ENCODE data around the gene CYP2R1.

DNA sequence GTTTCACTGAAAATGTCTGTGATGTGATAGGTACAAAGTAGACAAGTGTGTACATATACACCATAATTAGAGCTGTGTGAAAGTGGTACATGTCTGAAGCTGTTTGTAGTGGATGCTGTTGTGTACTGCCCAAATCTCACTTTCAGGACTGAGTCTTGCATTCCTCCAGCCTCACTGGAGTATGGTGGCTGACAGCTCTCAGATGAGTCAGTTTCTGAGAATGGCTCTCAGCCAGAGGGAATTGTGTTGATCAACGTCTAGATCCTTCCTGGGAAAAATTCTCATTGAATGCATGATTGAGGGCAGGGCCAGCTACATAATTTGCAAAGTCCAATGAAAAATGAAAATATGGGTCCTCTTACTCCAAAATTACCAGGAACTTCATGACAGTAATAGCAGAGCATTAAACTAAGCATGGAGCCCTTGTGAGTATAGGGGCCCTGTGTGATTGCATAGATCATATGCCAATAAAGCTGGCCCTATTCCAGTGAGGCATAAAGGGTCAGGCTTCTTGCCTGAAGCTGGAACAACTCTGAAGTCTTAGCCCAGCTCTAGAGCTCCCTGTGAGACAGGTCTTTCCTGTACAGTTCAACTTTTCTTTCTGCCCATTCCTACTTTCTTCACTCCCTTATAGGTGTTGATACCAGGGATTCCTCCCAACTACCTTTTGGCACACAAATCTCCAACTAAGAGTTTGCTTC, 10.8 kb upstream of the CYP2R1 start:
- no peak for TF ChIP-seq POLR2A (IDR thresholded peaks at IDR 0.05)
- TF ChIP-seq, protein P1, sequence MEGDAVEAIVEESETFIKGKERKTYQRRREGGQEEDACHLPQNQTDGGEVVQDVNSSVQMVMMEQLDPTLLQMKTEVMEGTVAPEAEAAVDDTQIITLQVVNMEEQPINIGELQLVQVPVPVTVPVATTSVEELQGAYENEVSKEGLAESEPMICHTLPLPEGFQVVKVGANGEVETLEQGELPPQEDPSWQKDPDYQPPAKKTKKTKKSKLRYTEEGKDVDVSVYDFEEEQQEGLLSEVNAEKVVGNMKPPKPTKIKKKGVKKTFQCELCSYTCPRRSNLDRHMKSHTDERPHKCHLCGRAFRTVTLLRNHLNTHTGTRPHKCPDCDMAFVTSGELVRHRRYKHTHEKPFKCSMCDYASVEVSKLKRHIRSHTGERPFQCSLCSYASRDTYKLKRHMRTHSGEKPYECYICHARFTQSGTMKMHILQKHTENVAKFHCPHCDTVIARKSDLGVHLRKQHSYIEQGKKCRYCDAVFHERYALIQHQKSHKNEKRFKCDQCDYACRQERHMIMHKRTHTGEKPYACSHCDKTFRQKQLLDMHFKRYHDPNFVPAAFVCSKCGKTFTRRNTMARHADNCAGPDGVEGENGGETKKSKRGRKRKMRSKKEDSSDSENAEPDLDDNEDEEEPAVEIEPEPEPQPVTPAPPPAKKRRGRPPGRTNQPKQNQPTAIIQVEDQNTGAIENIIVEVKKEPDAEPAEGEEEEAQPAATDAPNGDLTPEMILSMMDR (IDR thresholded peaks at IDR 0.05): no peak
